GM12878 (cell line): ENCODE results near the gene STPG3. TPM values are rescaled to one million over a fixed set of nuclear protein-coding genes. Genes with fewer than 3 reads are reported as not detected.

ENCODE experiments used
- ATAC-seq: fragments of 200-7000 bp; cut with Tn5 transposase; 3 replicates; pipeline ENCODE4 v1.9.1; 2020; ENCODE audit warnings: mild to moderate bottlenecking, moderate library complexity
- BruUV-seq: library from RNA; stranded (reverse); fragments of 400-500 nt; replicated peaks from 2 replicates; lab custom pipeline; 2021; lab: Mats Ljungman, UMichigan
- CTCF ChIA-PET: fragments of 300-600 bp; sonication (Branson Sonifier 250); formaldehyde crosslinking; extraction: SDS; loops from one replicate; lab custom pipeline; 2021; ENCODE audit warnings: inconsistent platforms; lab: Yijun Ruan, JAX
- POLR2A ChIA-PET: fragments of 350-600 bp; formaldehyde crosslinking; extraction: SDS; loops from one replicate; lab custom pipeline; 2021; ENCODE audit warnings: inconsistent platforms; lab: Charles Lee
- RAD21 ChIA-PET: fragments of 300-600 bp; sonication (Branson Sonifier 250); formaldehyde crosslinking; loops from one replicate; lab custom pipeline; 2023; ENCODE audit warnings: antibody characterized with exemption; ENCODE audit not compliant: unreplicated experiment; lab: Charles Lee
- SMC1A ChIA-PET: fragments of 300-600 bp; sonication (Branson Sonifier 250); formaldehyde crosslinking; loops from one replicate; lab custom pipeline; 2023; ENCODE audit not compliant: unreplicated experiment, uncharacterized antibody; lab: Charles Lee
- DNase-seq: peaks from one replicate; pipeline ENCODE4 v3.0.0-alpha.2; 2011; ENCODE audit warnings: low read depth, low spot score
- FAIRE-seq: peaks from 3 replicates; lab custom pipeline; 2011; peaks lifted over from hg19 to GRCh38; lab: Jason Lieb, UNC
- H2AFZ ChIP-seq: 2 replicates; pipeline ENCODE4 v1.6.0; 2011; ENCODE audit warnings: low read depth, low read length, control low read depth; ENCODE audit not compliant: control insufficient read depth
- H3K27ac ChIP-seq: 2 replicates; pipeline ENCODE4 v1.5.1; 2011; ENCODE audit warnings: control low read depth; ENCODE audit not compliant: control insufficient read depth, insufficient read depth
- H3K27me3 ChIP-seq, 2 experiments: replicated peaks in 1 of 2; 2 replicates each; pipeline versions ENCODE4 v1.6.0 to v1.6.1; 2011; ENCODE audit warnings: low read length in 1 of 2; ENCODE audit not compliant: control insufficient read depth in 2 of 2, insufficient read depth in 2 of 2
- H3K36me3 ChIP-seq, 2 experiments: 2 replicates each; pipeline ENCODE4 v1.5.1; 2011; ENCODE audit warnings: low read length in 1 of 2; ENCODE audit not compliant: control insufficient read depth in 2 of 2, insufficient read depth in 2 of 2
- H3K4me1 ChIP-seq: 2 replicates; pipeline ENCODE4 v1.6.1; 2011; ENCODE audit warnings: mild to moderate bottlenecking, low read length, moderate library complexity, mixed read lengths; ENCODE audit not compliant: control insufficient read depth, insufficient read depth
- H3K4me2 ChIP-seq: 2 replicates; pipeline ENCODE4 v1.6.0; 2011; ENCODE audit warnings: control low read depth; ENCODE audit not compliant: control insufficient read depth, insufficient read depth
- H3K4me3 ChIP-seq: fragments of 200-600 bp; sonication (generic); 2 replicates; pipeline ENCODE4 v1.5.1; 2016
- H3K79me2 ChIP-seq: 2 replicates; pipeline ENCODE4 v1.6.0; 2011; ENCODE audit warnings: low read length; ENCODE audit not compliant: control insufficient read depth, insufficient read depth
- H3K9ac ChIP-seq: 2 replicates; pipeline ENCODE4 v1.8.0; 2011; ENCODE audit warnings: low read length, control low read depth, mixed read lengths; ENCODE audit not compliant: control insufficient read depth, insufficient read depth
- H3K9me3 ChIP-seq: replicated peaks from 3 replicates; pipeline ENCODE4 v1.5.1; 2011; ENCODE audit warnings: mild to moderate bottlenecking, low read length; ENCODE audit not compliant: control insufficient read depth, insufficient read depth
- H4K20me1 ChIP-seq: 2 replicates; pipeline ENCODE4 v1.6.0; 2011; ENCODE audit not compliant: control insufficient read depth, insufficient read depth
- CEBPZ ChIP-seq: fragments of 150-350 bp; IDR thresholded peaks from 2 replicates; pipeline ENCODE4 v1.6.1; 2016; ENCODE audit warnings: low read depth, low read length
- CUX1 ChIP-seq: IDR thresholded peaks from 2 replicates; pipeline ENCODE4 v1.6.1; 2012; ENCODE audit warnings: improper control_type of control experiment, low read depth, low read length; ENCODE audit not compliant: insufficient replicate concordance
- EGR1 ChIP-seq, 2 experiments: IDR thresholded peaks; 1 replicate in 1 of 2; 2 replicates in 1 of 2; pipeline ENCODE4 v1.6.1; 2011 to 2012; ENCODE audit warnings: low read depth in 2 of 2, low read length in 2 of 2, borderline replicate concordance in 1 of 2, mild to moderate bottlenecking in 1 of 2, moderate library complexity in 1 of 2
- MTA3 ChIP-seq: IDR thresholded peaks from 2 replicates; pipeline ENCODE4 v1.6.1; 2012; ENCODE audit warnings: low read length, inconsistent platforms, borderline replicate concordance
- NR2C2 ChIP-seq: IDR thresholded peaks from 2 replicates; pipeline ENCODE4 v1.6.1; 2011; ENCODE audit warnings: borderline replicate concordance, low read depth; ENCODE audit not compliant: control insufficient read depth, insufficient read length
- USF2 ChIP-seq: IDR thresholded peaks from 2 replicates; pipeline ENCODE4 v1.6.1; 2011; ENCODE audit warnings: low read depth, low read length, improper control_type of control experiment, borderline replicate concordance
- ZNF622 ChIP-seq: fragments of 450-650 bp; IDR thresholded peaks from 2 replicates; pipeline ENCODE4 v1.6.1; 2017; ENCODE audit warnings: mild to moderate bottlenecking, inconsistent platforms
- WGBS: methylation state at CpG from one replicate; pipeline ENCODE4 v1.1.6; 2016; ENCODE audit warnings: low lambda C conversion rate; ENCODE audit not compliant: insufficient replicate concordance, insufficient coverage; ENCODE audit errors: missing lambda C conversion rate; 5-methylcytosine and 5-hydroxymethylcytosine counted together
- in situ Hi-C: fragments of 300-500 bp; cut with MboI; formaldehyde crosslinking; loops from 9 replicates; pipeline ENCODE4 v1.14.3; 2018; ENCODE audit warnings: mixed read lengths
- intact Hi-C: fragments of 100-400 bp; cut with micrococcal nuclease; formaldehyde crosslinking; loops from one replicate; pipeline ENCODE4 v1.14.2; 2022; ENCODE audit not compliant: unreplicated experiment
- polyA plus RNA-seq, 11 experiments: library from polyadenylated mRNA; depleted of rRNA in 4 of 11; unstranded in 6 of 11; stranded (reverse) in 5 of 11; fragments of >200 nt; fragmentation: Nextera tagmentation in 4 of 11; fragmentation: Illumina TruSeq in 1 of 11; extraction: Ambion mirVana in 4 of 11; extraction: Trizol in 1 of 11; gene quantifications; 1 replicate in 1 of 11; 2 replicates in 10 of 11; pipeline versions ENCODE4 v1.2.1 to v1.2.3, GENCODE V29; 2011 to 2016; ENCODE audit warnings: inconsistent platforms in 2 of 11, missing spikeins in 2 of 11, low read depth in 1 of 11
- total RNA-seq, 4 experiments: library from RNA; depleted of rRNA in 3 of 4; stranded (reverse); fragments of >200 nt in 3 of 4; fragmentation: Illumina TruSeq in 1 of 4; extraction: Trizol in 1 of 4; gene quantifications; 2 replicates each; pipeline versions ENCODE4 v1.2.1 to v1.2.3, GENCODE V29; 2013 to 2021
- TF ChIP-seq, protein P1 (sequence below): IDR thresholded peaks from 2 replicates; pipeline ENCODE4 v1.6.1; 2011; ENCODE audit warnings: mild to moderate bottlenecking, low read depth, low read length, moderate library complexity; ENCODE audit not compliant: insufficient replicate concordance

Gene STPG3
- total and polyA plus RNA-seq, 10 of the 15 experiments (the other 5 are each of a cell fraction or from before 2014, with no cell fraction given), result not detected

- H3K4me3 ChIP-seq, result no peak overlapping the region
- no peaks in the 10 kb centered on the region for H3K79me2 ChIP-seq
- ATAC-seq (no peak), FAIRE-seq (no peak)
- ChIA-PET CTCF (interaction anchor here (1.1 to 2.2 kb wide), 3 partner anchors 11 to 26 kb away, joined by 3 to 24 read pairs (median 4); no protein-coding TSS in a partner anchor), POLR2A (interaction anchor here (0.6 to 1.1 kb wide), 2 partner anchors 15 to 22 kb away, joined by 3 to 4 read pairs; partner anchors contain the start of gene TUBB4B)
- H3K27me3 ChIP-seq, result no peaks in the 10 kb centered on the region
- no TSS peak for BruUV-seq
- intact Hi-C loops (no loop called here), in situ Hi-C loops (no loop called here)
- H4K20me1 ChIP-seq, result no peaks in the 10 kb centered on the region
- 97% methylated on average over 23 of the region's 24 CpGs for WGBS
- H3K9me3 ChIP-seq, result no peaks in the 10 kb centered on the region
- no peak overlapping the region for H3K27ac ChIP-seq
- peaks cover 8 to 11% of the 10 kb centered on the region in 2 experiments for H3K36me3 ChIP-seq
- no peak overlapping the region for H3K4me2 ChIP-seq
- TF ChIP-seq CUX1 (no peak), ZNF622 (no peak), USF2 (no peak), MTA3 (no peak), CEBPZ (no peak), NR2C2 (no peak), EGR1 (IDR thresholded peaks at IDR 0.05; ENCODE audit: borderline replicate concordance in 1 of 2, low read depth in 2 of 2, low read length in 2 of 2) (no peak)
- TF ChIP-seq, protein P1, sequence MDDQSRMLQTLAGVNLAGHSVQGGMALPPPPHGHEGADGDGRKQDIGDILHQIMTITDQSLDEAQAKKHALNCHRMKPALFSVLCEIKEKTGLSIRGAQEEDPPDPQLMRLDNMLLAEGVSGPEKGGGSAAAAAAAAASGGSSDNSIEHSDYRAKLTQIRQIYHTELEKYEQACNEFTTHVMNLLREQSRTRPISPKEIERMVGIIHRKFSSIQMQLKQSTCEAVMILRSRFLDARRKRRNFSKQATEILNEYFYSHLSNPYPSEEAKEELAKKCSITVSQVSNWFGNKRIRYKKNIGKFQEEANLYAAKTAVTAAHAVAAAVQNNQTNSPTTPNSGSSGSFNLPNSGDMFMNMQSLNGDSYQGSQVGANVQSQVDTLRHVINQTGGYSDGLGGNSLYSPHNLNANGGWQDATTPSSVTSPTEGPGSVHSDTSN, result no peak
- TF ChIP-seq, all 136 proteins: peak for 0
- no peak for DNase-seq
- SMC1A ChIA-PET, result interaction anchor here (1.2 to 1.4 kb wide), 2 partner anchors 26 to 73 kb away, joined by 3 to 5 read pairs; no protein-coding TSS in a partner anchor
- peaks cover 2% of the 10 kb centered on the region for H3K4me1 ChIP-seq
- H2AFZ ChIP-seq, result no peak overlapping the region
- RAD21 ChIA-PET, result interaction anchor here (1.6 to 1.7 kb wide), 2 partner anchors 24 to 26 kb away, joined by 4 to 6 read pairs; no protein-coding TSS in a partner anchor
- no peak overlapping the region for H3K9ac ChIP-seq
These were observed 11.8 kb downstream of the STPG3 start for GRCh38 chr9:137262909-137263285.
